Measurements from ENCODE around the gene TTLL10.

Gene TTLL10

GRCh38 chr1:1199141-1199960 lies 25.7 kb downstream of the TTLL10 start:
- Histone ChIP-seq H3K9ac (ENCODE audit: low read depth, low read length, poor library complexity, severe bottlenecking) (no peak overlapping the region), H3K27me3 (ENCODE audit: insufficient read depth, low read length, poor library complexity, severe bottlenecking) (no peaks in the 10 kb centered on the region), H4K20me1 (ENCODE audit: insufficient read depth, low read length, poor library complexity, severe bottlenecking) (no peaks in the 10 kb centered on the region), H2AFZ (ENCODE audit: low read length) (no peak overlapping the region), H3F3A (ENCODE audit: low read depth) (no peaks in the 10 kb centered on the region), H3K4me1 (ENCODE audit: insufficient read depth, low read length, poor library complexity, severe bottlenecking) (no peaks in the 10 kb centered on the region), H3K36me3 (ENCODE audit: insufficient read depth, low read length) (no peaks in the 10 kb centered on the region), H3K4me2 (ENCODE audit: low read depth, low read length, poor library complexity, severe bottlenecking) (no peak overlapping the region), H3K9me2 (replicated peaks; ENCODE audit: low read depth, low read length) (no peaks in the 10 kb centered on the region), H3K4me3 (ENCODE audit: low read length, poor library complexity, severe bottlenecking) (no peak overlapping the region), H3K9me3 (ENCODE audit: insufficient read depth, low read depth, low read length) (no peaks in the 10 kb centered on the region), H3K79me2 (ENCODE audit: insufficient read depth, low read length) (no peaks in the 10 kb centered on the region)
- TF ChIP-seq, protein P1, sequence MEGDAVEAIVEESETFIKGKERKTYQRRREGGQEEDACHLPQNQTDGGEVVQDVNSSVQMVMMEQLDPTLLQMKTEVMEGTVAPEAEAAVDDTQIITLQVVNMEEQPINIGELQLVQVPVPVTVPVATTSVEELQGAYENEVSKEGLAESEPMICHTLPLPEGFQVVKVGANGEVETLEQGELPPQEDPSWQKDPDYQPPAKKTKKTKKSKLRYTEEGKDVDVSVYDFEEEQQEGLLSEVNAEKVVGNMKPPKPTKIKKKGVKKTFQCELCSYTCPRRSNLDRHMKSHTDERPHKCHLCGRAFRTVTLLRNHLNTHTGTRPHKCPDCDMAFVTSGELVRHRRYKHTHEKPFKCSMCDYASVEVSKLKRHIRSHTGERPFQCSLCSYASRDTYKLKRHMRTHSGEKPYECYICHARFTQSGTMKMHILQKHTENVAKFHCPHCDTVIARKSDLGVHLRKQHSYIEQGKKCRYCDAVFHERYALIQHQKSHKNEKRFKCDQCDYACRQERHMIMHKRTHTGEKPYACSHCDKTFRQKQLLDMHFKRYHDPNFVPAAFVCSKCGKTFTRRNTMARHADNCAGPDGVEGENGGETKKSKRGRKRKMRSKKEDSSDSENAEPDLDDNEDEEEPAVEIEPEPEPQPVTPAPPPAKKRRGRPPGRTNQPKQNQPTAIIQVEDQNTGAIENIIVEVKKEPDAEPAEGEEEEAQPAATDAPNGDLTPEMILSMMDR (conservative IDR thresholded peaks at IDR 0.05; ENCODE audit: low read length), result no peak
- no peak for TF ChIP-seq EZH2phosphoT487 (IDR thresholded peaks at IDR 0.05; ENCODE audit: borderline replicate concordance)

GRCh38 chr1:1199961-1200875 lies 26.5 kb downstream of the TTLL10 start:
- no peak overlapping the region for H3K4me2 ChIP-seq (ENCODE audit: low read depth, low read length, poor library complexity, severe bottlenecking)
- no peaks in the 10 kb centered on the region for H3K9me3 ChIP-seq (ENCODE audit: insufficient read depth, low read depth, low read length)
- H3K27me3 ChIP-seq (ENCODE audit: insufficient read depth, low read length, poor library complexity, severe bottlenecking), result no peaks in the 10 kb centered on the region
- H3K36me3 ChIP-seq (ENCODE audit: insufficient read depth, low read length), result no peaks in the 10 kb centered on the region
- no peaks in the 10 kb centered on the region for H3K9me2 ChIP-seq (replicated peaks; ENCODE audit: low read depth, low read length)
- no peak for TF ChIP-seq EZH2phosphoT487 (IDR thresholded peaks at IDR 0.05; ENCODE audit: borderline replicate concordance)
- TF ChIP-seq, protein P1 (conservative IDR thresholded peaks at IDR 0.05; ENCODE audit: low read length), result no peak
- no peak overlapping the region for H3K4me3 ChIP-seq (ENCODE audit: low read length, poor library complexity, severe bottlenecking)
- H2AFZ ChIP-seq (ENCODE audit: low read length), result no peak overlapping the region
- no peaks in the 10 kb centered on the region for H3K79me2 ChIP-seq (ENCODE audit: insufficient read depth, low read length)
- H4K20me1 ChIP-seq (ENCODE audit: insufficient read depth, low read length, poor library complexity, severe bottlenecking), result no peaks in the 10 kb centered on the region
- H3K4me1 ChIP-seq (ENCODE audit: insufficient read depth, low read length, poor library complexity, severe bottlenecking), result no peaks in the 10 kb centered on the region
- no peaks in the 10 kb centered on the region for H3F3A ChIP-seq (ENCODE audit: low read depth)
- no peak overlapping the region for H3K9ac ChIP-seq (ENCODE audit: low read depth, low read length, poor library complexity, severe bottlenecking)

- TF ChIP-seq, protein P1 (conservative IDR thresholded peaks at IDR 0.05; ENCODE audit: low read length), result no peak
- TF ChIP-seq EZH2phosphoT487 (IDR thresholded peaks at IDR 0.05; ENCODE audit: borderline replicate concordance), result no peak
- H3K9ac ChIP-seq (ENCODE audit: low read depth, low read length, poor library complexity, severe bottlenecking), result no peak overlapping the region
- peaks cover 9% of the 10 kb centered on the region for H3K4me1 ChIP-seq (ENCODE audit: insufficient read depth, low read length, poor library complexity, severe bottlenecking)
- no peak overlapping the region for H3K4me2 ChIP-seq (ENCODE audit: low read depth, low read length, poor library complexity, severe bottlenecking)
- no peaks in the 10 kb centered on the region for H3F3A ChIP-seq (ENCODE audit: low read depth)
- no peaks in the 10 kb centered on the region for H3K79me2 ChIP-seq (ENCODE audit: insufficient read depth, low read length)
- H3K36me3 ChIP-seq (ENCODE audit: insufficient read depth, low read length), result no peaks in the 10 kb centered on the region
- H3K4me3 ChIP-seq (ENCODE audit: low read length, poor library complexity, severe bottlenecking), result no peak overlapping the region
- H2AFZ ChIP-seq (ENCODE audit: low read length), result no peak overlapping the region
- no peaks in the 10 kb centered on the region for H4K20me1 ChIP-seq (ENCODE audit: insufficient read depth, low read length, poor library complexity, severe bottlenecking)
- H3K27me3 ChIP-seq (ENCODE audit: insufficient read depth, low read length, poor library complexity, severe bottlenecking), result no peaks in the 10 kb centered on the region
- no peaks in the 10 kb centered on the region for H3K9me2 ChIP-seq (replicated peaks; ENCODE audit: low read depth, low read length)
- no peaks in the 10 kb centered on the region for H3K9me3 ChIP-seq (ENCODE audit: insufficient read depth, low read depth, low read length)
Measured at GRCh38 chr1:1200876-1201810, 27.5 kb downstream of the TTLL10 start.

All from Loucy (cell line).